GM12892 (cell line): ENCODE results near the gene FAM111B.
"Not testable (repeated sequence)": the region's sequence is repeated elsewhere in the genome, so short reads cannot be mapped to it uniquely, and the experiment has no call there.

Experiments
- POLR2A ChIP-seq: IDR thresholded peaks from 2 replicates; pipeline ENCODE4 v1.6.1; 2011; ENCODE audit warnings: low read depth, low read length, control low read depth
- POLR2AphosphoS5 ChIP-seq: IDR thresholded peaks from 2 replicates; pipeline ENCODE4 v1.6.1; 2011; ENCODE audit warnings: low read depth, low read length, control low read depth
- TAF1 ChIP-seq: IDR thresholded peaks from 2 replicates; pipeline ENCODE4 v1.6.1; 2011; ENCODE audit warnings: low read depth, mild to moderate bottlenecking, control low read depth, low read length, borderline replicate concordance

DNA sequence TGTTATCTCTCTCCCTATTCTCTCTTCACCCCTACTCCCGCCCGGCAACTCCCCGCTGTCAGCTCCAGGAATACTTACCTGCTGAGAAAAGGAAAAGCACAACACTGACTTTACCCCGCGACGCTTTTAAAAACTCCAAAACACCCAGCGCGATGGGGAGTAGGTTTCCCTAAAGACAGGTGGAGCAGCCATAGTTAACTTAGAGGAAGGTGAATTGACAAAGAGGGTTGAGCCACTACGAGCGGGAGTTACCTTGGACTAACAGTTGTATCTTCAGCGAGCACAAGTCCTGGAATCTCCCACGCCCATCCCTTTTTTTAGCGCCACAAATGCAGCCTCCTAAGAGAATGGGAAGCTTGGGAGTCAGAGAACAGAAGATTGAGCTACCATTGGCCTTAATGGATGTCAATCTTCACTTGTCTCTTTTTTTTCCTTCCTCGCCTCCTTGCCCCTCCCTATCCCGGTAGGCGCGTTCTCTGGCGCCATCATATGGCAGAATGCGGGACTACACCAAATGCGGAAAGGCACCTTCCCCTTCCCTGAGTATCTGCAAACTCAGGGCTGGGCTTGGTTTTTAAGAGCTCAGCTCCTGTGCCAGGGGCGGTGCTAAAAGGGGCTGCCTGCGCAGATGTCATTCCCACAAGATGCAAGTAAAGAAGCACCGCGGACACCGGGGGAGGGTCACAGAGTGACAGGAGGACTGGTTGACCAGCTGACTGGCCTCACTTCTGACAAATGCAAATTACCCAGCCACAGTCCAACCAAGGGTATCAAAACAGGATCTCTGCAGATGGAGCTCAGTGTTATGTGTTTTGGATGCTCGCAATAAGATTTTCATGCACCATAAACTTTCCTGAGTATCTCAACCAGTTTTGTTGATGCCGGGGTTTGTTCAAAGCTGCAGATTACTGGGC lies 48.7 kb upstream of the FAM111B start:
- not testable (repeated sequence) for TF ChIP-seq POLR2A, TAF1, POLR2AphosphoS5
